Raji (cell line): ENCODE data around the gene RTN4.

Source experiments
- POLR2A ChIP-seq: IDR thresholded peaks from 2 replicates; pipeline ENCODE4 v1.6.1; 2011; ENCODE audit warnings: low read depth, low read length, control low read depth; ENCODE audit not compliant: insufficient read depth

RTN4 gene

DNA sequence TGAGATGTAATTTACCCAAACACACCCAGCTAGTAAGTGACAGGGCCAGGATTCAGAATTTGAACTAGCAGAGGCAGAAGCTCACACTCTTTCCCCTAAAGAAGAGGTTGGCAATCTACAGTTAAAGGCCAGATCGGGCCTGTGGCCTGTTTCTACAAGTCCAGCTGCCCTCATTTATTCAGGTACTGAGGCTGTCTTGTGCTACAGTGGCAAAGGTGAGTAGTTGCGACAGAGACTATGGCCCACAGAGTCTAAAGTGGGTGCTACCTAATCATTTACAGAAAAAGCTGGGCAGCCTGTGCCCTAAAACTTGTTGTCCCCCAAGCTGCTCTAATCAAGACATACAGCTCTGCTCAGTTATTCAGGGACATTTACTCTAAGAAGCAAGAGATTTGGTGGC, 86.8 kb downstream of the RTN4 start:
- TF ChIP-seq POLR2A, result no peak

DNA sequence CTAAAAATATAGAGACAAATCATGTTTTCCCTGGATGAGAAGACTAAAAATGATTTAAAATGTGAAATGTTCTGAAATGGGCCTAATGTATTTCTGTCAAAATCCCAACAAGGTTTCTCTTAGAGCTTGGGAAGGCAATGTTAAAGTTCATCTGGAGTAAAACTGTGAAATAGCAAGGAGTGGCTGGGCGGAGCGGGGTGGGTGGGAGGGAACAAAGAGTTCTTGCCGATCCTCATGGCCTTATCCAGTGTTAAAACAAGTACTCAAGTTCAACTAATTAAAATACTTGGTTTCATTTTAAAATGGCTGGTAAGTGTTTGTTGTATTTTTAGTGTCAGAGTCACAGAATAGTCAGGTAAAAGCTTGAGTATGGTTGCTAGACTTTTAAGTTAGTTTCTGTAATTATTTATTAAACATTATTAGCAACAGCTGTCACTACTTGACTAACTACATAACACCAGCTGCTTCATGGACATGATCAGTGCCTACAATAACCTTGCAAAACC, 87.3 kb downstream of the RTN4 start:
- no peak for TF ChIP-seq POLR2A

DNA sequence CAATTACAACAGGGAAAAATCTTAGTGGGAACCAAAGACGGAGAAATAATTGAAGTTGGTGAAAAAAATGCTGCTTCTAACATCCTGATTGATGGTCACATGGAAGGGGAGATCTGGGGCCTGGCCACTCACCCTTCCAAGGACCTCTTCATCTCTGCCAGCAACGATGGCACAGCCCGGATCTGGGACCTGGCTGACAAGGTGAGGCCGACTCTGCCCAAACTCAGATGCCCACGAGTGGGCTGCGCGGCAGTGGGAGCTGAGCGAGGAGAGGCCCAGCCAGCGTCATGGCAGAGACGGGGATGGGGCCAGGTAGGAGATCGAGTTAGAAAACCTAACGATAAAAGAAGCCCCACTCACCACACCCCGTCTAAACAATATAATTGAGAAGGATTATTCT, 87.7 kb downstream of the RTN4 start:
- TF ChIP-seq POLR2A, result no peak

DNA sequence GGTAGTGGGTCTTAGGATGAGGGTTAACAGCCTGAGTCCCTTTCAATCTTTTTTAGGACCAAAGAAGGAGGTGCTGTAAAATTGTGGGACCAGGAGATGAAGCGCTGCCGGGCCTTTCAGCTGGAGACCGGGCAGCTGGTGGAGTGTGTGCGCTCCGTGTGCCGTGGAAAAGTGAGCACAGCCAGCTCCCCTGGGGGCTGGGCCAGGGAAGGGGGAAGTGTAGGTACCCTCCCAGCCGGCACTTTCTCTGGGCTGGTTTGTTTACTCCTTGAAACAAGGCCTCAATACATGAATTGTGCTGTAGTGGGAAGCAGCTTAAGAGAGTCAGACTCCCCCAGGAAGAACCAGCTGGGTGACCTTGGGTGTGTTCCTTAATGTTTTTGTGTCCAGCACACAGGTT, 90.1 kb downstream of the RTN4 start:
- TF ChIP-seq POLR2A, result no peak

DNA sequence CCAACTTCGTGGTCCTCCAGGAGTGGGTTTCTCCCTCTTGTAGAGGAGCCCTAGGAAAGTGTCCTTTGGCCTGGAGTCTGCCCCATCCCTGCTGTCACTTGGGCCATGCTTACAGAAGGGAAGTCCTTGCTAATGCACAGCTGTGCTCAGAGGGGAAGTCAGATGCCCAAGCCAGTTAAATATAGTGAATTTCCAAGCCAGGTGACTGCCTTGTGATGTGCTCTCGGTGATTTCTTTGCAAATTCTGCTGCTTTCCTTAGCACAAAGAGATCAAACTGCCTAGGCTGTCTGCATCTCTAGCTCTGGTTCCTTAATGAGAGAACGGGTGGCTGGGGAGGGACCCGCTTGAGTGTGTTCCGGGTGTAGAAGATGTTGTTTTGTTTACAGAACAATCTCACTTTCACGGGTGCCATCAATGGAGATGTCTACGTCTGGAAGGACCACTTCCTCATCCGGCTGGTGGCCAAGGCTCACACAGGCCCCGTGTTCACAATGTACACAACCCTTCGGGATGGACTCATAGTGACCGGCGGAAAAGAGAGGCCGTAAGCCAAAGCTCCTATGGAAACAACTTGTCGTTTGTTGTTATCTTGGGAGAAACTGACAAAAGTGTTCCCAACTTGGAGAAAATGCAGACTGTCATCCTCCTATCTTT, 91.4 kb downstream of the RTN4 start:
- TF ChIP-seq POLR2A, result no peak

DNA sequence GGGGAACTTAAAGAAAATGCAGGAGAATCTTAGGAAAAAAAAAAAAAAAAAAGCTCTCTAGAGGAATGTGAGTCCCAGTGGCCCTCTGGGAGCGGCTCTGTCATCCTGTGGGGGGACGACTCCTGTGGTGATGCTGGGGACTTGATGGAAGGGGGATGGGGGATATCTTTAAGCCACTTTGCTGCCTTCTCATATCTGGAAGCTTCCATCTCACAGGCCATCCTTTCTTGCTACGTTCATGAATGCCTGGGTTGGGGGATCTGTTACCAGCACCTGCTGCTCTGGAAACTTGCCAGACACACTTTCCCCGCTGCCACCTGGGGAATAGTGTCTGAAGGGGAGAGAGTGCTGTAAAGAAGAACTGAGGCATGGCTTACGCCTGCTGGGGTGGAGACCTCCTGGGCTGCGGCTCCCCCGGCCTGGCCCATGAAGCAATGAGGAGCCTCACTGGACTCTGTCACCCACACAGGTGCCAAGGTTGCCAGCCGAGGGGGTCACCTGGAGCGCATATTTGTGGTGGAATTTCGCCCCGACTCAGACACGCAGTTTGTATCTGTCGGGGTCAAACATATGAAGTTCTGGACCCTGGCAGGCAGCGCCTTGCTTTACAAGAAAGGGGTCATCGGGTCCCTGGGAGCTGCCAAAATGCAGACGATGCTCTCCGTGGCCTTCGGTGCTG, 92.8 kb downstream of the RTN4 start:
- TF ChIP-seq POLR2A, result no peak

DNA sequence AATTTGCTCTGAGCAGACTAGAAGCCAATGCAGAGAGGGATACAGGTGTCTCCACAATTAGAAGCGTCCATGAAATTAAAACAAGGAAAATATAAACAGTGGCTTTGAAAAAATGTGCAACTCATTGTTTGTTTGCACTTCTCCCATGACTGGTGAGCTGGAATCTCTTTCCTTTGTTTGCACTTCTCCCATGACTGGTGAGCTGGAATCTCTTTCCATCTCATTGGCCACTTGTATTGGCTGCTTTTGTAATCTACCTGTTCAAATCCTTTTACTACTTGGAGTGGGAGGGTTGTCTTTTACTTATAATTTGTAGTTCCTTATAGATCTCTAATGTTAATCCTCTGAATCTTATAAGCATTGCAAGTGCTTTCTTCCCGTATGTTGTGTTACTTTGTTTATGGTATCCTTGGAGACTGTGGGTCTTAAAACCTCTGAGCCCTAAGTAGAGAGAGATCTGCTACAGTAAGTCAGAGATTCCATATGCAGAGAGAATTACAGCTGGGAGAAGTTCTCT, 94.1 kb downstream of the RTN4 start:
- no peak for TF ChIP-seq POLR2A

DNA sequence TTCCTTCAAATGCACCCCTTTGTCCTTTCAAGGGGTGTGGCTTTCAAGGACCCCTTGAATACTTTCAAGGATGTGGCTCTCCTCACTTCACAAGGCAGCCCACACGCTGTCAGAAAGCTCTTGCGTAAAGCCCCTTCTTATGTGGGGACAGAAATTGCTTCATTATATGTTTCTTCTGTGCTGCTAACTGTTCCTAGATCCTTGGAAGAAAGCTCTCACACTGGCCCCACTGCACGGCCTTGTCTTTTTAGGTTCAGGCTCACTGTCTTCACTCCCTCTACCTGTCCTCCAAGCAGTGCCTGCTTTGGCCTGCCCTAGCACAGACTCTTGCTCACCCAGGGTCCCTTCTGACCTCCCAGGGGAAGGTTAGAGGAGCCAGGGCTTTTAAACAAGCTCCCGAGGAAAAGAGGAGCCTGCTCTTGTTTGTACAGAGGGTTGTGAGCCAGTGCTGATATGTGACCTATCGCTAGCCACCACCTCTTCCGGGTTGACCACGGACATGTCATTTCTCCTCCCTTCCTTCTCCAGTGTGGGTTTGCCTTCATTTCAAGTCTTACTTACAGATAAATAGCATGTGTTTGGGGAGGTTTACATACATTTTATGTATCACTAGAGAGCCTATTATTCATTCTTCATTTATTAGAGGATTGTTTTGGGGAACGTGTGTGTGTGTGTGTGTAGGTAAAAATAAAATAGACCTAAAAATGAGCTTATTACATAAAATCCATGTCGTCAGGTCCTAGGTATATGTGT, 94.7 kb downstream of the RTN4 start:
- TF ChIP-seq POLR2A, result no peak

DNA sequence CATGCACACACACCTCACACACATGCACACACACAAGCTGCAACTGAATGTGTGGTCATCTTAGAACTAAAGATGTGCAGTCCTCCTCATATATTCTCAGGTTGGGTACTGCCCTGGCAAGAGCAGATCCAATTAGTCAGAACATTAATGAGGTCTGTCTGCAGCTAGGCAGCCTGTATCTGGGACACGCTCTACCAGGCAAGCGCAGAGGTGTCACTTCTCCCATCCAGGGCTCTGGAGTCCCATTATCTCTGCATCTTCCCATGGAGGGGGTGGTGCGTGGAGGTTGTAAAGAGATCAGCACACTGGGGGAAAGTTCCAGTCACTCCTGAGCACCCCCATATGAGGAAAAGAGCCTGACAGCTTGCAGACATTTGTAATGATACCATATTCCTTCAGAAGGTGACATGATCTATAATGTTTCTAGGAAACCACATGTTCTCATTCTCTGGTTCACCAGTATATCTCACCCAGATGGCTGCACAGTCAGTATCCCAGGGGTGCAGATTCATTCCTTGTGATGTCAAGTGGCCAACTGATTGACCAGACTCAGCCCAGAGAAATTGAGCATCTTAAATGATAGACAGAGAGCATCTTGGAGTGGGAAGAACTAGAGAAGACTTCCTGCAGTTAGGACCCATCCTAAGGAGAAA, 95.4 kb downstream of the RTN4 start:
- no peak for TF ChIP-seq POLR2A

DNA sequence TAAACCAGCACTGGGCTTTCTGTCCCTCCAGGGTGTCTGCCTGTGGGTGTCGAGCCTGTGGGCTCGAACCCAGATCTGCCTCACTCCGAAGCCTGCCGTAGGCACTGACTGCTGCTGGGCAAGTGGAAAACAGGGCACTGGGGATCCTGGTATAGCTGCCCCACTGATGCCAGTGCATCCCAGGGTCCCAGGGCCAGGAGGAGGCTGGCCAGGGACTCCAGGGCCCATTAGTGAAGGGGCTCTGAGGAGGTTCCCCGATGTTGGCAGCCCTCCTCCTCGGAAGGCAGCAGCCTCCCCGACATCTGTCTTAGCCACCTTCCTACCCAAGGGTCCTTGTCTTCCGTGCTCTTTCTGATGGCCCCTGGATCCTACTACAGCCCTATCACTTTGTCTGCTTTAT, 96.1 kb downstream of the RTN4 start:
- no peak for TF ChIP-seq POLR2A

DNA sequence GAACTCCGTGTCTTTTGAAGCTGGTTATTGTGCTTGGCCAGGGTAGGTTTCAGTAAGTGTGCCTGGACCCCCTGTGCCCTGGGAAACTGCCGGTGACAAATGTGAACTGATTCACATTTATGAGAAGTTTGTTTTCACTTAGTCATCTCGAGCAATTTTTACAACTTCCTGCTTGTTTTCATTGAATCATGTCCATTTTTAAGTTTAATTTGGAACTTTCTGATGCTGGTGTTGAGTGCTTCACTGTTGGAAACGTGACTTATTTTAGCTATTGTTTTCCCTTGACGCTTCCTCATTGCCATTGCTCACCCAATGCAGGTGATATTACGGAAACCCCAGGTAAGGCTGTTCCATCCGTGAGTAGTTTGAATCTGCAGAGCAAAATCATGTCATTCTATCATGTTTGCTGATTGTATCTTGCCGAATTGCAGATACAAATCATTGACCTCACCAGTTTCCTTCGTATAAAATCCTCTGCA, 97.2 kb downstream of the RTN4 start:
- TF ChIP-seq POLR2A, result no peak

DNA sequence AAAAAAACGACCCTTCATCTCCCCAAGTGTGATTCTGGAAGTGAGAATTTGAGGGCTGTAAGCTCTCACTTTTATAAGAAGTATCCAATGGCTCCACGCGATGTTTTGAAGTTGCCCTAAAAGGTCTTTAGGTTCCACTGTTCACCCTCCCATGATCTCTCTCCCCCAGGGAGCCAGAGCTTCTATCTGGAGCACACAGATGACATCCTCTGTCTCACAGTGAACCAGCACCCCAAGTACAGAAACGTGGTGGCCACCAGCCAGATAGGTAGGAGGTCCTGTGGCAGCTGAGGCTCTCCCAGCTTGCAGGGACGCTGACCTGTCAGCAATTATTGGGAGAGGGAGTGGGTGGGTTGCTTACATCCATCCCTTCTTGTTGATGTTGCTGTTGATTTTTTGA, 97.8 kb downstream of the RTN4 start:
- no peak for TF ChIP-seq POLR2A

DNA sequence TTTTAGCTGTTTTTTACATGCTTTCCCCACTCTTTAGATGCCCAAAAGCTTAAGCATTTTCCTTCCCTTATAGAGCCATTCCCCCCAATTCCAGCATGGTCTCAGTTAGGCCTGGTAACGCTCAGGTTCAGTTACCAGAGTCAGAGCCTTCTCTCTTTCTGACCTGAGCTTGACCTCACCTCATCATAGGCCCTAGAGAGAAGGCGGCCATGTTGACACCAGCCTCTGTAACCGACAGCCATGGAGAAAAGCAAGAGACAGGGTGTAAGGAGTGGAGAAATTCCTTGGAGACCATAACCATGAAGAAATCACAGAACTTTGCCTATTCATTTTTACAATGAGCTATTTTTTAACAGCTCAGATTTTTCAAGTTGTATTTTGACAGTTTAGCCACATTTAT, 99.4 kb downstream of the RTN4 start:
- TF ChIP-seq POLR2A, result no peak

DNA sequence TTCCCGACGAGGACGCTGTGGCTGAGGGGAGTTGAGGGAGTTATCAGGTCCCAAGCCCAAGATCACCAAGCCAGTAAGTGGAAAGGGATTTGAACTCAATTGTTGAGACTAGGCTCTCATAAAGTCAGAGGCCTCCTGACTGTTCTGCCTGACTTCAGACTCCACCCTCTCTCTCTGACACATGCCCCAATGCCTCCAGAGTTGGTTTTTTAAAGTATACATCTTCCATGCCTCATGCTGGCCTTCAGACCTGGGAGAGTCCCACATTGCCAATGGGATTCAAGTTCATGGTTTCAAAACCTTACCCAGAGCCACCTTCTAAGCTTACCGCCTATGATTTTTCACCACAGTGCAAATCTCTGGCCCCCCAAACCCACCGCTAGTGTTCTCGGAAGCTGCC, 100.8 kb downstream of the RTN4 start:
- TF ChIP-seq POLR2A, result no peak

DNA sequence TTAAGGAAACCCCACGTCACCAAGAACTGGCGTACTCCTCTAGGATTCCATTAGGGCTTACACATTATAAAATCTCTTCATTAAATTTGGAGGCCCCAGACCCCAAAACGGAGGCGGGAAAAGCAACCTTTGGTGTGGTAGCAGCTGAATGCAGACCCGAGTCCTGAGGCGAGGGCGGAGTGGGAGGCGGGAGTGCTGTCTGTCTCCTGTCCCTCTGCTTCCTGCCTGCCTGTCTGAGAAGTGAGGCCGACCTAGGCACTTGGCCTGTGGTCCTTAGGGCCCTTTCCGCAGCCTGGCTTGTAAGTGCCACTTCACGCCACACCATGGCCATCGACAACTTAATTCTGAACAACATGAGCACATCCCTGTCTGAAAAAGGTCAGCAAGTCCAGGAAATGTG, 102.1 kb downstream of the RTN4 start:
- no peak for TF ChIP-seq POLR2A

DNA sequence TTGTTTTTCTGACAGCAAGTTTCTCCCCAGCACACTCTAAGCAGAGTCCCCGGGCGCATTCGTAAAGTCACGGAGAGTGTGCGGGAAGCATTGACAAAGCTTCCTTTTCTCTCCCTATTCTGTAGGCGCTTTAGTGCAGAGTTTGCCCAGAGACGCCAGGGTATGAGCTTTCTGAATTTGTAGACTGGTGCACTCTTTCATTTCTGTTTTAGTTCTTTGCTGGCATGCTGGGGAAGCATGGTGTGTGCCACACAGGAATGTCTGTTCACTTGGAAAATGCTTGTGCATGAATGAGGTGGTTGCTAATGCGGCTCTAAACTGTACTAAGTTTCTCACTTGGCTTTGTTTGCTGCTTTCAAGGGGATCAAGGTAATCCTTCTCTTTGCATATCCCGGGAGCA, 102.6 kb downstream of the RTN4 start:
- no peak for TF ChIP-seq POLR2A

DNA sequence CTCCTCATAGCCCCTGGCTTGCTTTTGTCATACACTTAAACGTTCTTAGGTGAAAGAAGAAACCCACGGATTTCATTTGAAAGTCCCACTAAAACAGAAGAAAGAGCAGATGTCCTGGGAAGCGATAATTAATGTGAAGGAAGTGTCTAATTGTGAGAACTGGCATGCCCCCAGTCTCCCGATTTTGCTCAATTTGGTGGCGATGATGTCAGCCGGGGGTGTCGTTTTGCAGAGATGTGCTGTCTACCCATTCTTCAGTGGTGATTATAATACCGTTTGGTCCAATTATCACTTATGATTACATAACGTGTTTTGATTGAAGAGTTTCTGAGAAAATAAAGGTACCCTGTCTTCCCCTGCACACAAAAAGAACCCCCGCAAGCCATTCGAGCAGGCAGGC, 103.1 kb downstream of the RTN4 start:
- no peak for TF ChIP-seq POLR2A
